ENCODE measurements around the gene PDIA2.

- TF ChIP-seq CTCF (IDR thresholded peaks at IDR 0.05; ENCODE audit: extremely low read depth in 1 of 2, insufficient read depth in 1 of 2, low read depth in 1 of 2, low read length in 2 of 2) (no peak), GATA2 (IDR thresholded peaks at IDR 0.05; ENCODE audit: insufficient read depth, insufficient read length, low read depth, low read length) (no peak), EZH2 (IDR thresholded peaks at IDR 0.05; ENCODE audit: borderline replicate concordance, low read depth, low read length, severe bottlenecking) (no peak)
Observed at GRCh38 chr16:280552-280951, 2.4 kb upstream of the PDIA2 start, which contains the start of gene ARHGDIG.
